H1 (cell line): ENCODE data around the gene PTPRF. TPM values are rescaled to one million over a fixed set of nuclear protein-coding genes. Genes with fewer than 3 reads are reported as not detected.

ENCODE experiments used
- CTCF ChIA-PET: fragments of 300-600 bp; sonication (Branson Sonifier 250); formaldehyde crosslinking; loops from one replicate; lab custom pipeline; 2021; ENCODE audit not compliant: partially characterized antibody; lab: Charles Lee
- POLR2A ChIA-PET: fragments of 300-600 bp; sonication (Branson Sonifier 250); formaldehyde crosslinking; loops from one replicate; lab custom pipeline; 2021; ENCODE audit warnings: inconsistent platforms; ENCODE audit not compliant: partially characterized antibody; lab: Charles Lee
- DNase-seq, 2 experiments: peaks; one replicate each; pipeline versions ENCODE4 v3.0.0 to v3.0.0-alpha.2; 2010 to 2022; ENCODE audit warnings: low spot score in 2 of 2, low read depth in 1 of 2, mixed read lengths in 1 of 2
- FAIRE-seq: peaks from 2 replicates; lab custom pipeline; 2011; peaks lifted over from hg19 to GRCh38; lab: Jason Lieb, UNC
- H2AFZ ChIP-seq: 2 replicates; pipeline ENCODE4 v1.8.1; 2012; ENCODE audit warnings: low read length, inconsistent platforms
- H2AK5ac ChIP-seq: 2 replicates; pipeline ENCODE4 v1.6.1; 2013; ENCODE audit warnings: low read depth, low read length
- H2BK120ac ChIP-seq: replicated peaks from 2 replicates; pipeline ENCODE3; 2013; ENCODE audit warnings: low read depth, low read length, inconsistent platforms
- H2BK12ac ChIP-seq: 2 replicates; pipeline ENCODE4 v1.6.1; 2013; ENCODE audit warnings: low read depth, low read length
- H2BK15ac ChIP-seq: 2 replicates; pipeline ENCODE4 v1.6.1; 2013; ENCODE audit warnings: low read length
- H2BK20ac ChIP-seq: 2 replicates; pipeline ENCODE4 v1.6.1; 2013; ENCODE audit warnings: low read length
- H2BK5ac ChIP-seq: 2 replicates; pipeline ENCODE4 v1.6.1; 2013; ENCODE audit warnings: low read depth, low read length
- H3K14ac ChIP-seq: 2 replicates; pipeline ENCODE4 v1.6.1; 2013; ENCODE audit warnings: inconsistent platforms; ENCODE audit not compliant: insufficient read length
- H3K18ac ChIP-seq: 2 replicates; pipeline ENCODE4 v1.6.1; 2013; ENCODE audit warnings: low read length; ENCODE audit errors: extremely low read depth
- H3K23ac ChIP-seq: 2 replicates; pipeline ENCODE4 v1.6.1; 2013; ENCODE audit warnings: inconsistent platforms; ENCODE audit not compliant: insufficient read length
- H3K23me2 ChIP-seq: 2 replicates; pipeline ENCODE4 v1.6.1; 2013; ENCODE audit warnings: low read depth, low read length
- H3K27ac ChIP-seq: 2 replicates; pipeline ENCODE4 v1.6.1; 2011; ENCODE audit warnings: low read depth, low read length, inconsistent platforms
- H3K27me3 ChIP-seq, 4 experiments: replicated peaks in 1 of 4; 1 replicate in 1 of 4; 2 replicates in 3 of 4; pipeline versions ENCODE4 v1.6.1 to v1.8.1; 2011 to 2013; ENCODE audit warnings: low read length in 3 of 4, mild to moderate bottlenecking in 3 of 4, inconsistent platforms in 2 of 4, mixed read lengths in 2 of 4, moderate library complexity in 1 of 4; ENCODE audit not compliant: control insufficient read depth in 3 of 4, insufficient read depth in 3 of 4; ENCODE audit errors: extremely low read depth in 1 of 4
- H3K36me3 ChIP-seq, 4 experiments: 2 replicates each; pipeline versions ENCODE4 v1.6.1 to v1.8.1; 2011 to 2013; ENCODE audit warnings: mild to moderate bottlenecking in 4 of 4, low read length in 3 of 4, moderate library complexity in 2 of 4, control low read depth in 1 of 4, inconsistent platforms in 1 of 4; ENCODE audit not compliant: insufficient read depth in 4 of 4, control insufficient read depth in 2 of 4
- H3K4ac ChIP-seq: replicated peaks from 2 replicates; pipeline ENCODE3; 2013; ENCODE audit warnings: low read length, low read depth, mixed read lengths, inconsistent platforms; ENCODE audit not compliant: insufficient read length
- H3K4me1 ChIP-seq, 4 experiments: replicated peaks in 1 of 4; 1 replicate in 1 of 4; 2 replicates in 3 of 4; pipeline versions ENCODE4 v1.6.1 to v1.8.1; 2011 to 2013; ENCODE audit warnings: low read length in 3 of 4, inconsistent platforms in 2 of 4, mixed read lengths in 1 of 4; ENCODE audit not compliant: insufficient read depth in 4 of 4, control insufficient read depth in 3 of 4
- H3K4me2 ChIP-seq, 2 experiments: 2 replicates each; pipeline versions ENCODE4 v1.6.1 to v1.8.1; 2011 to 2013; ENCODE audit warnings: low read depth in 2 of 2, low read length in 2 of 2, control low read depth in 1 of 2, inconsistent platforms in 1 of 2, mild to moderate bottlenecking in 1 of 2; ENCODE audit not compliant: insufficient read depth in 1 of 2
- H3K4me3 ChIP-seq, 4 experiments: fragments of 200-600, 300-600 bp in 1 of 4; sonication (generic), shearing (Covaris generic), sonication (Bioruptor Twin) in 1 of 4; 2 replicates each; pipeline versions ENCODE4 v1.5.1 to v1.8.1; 2011 to 2016; ENCODE audit warnings: low read length in 4 of 4, low read depth in 3 of 4, control low read depth in 2 of 4, inconsistent platforms in 2 of 4, mild to moderate bottlenecking in 2 of 4, mixed read lengths in 1 of 4, moderate library complexity in 1 of 4; ENCODE audit not compliant: insufficient read depth in 2 of 4; ENCODE audit errors: extremely low read depth in 1 of 4
- H3K56ac ChIP-seq: replicated peaks from 2 replicates; pipeline ENCODE3; 2013; ENCODE audit warnings: low read depth, mild to moderate bottlenecking, mixed read lengths, low read length, inconsistent platforms; ENCODE audit not compliant: insufficient read length
- H3K79me1 ChIP-seq: 2 replicates; pipeline ENCODE4 v1.6.1; 2013; ENCODE audit warnings: low read depth, low read length, control low read depth
- H3K79me2 ChIP-seq, 2 experiments: 2 replicates each; pipeline versions ENCODE4 v1.6.1 to v1.8.1; 2012 to 2013; ENCODE audit warnings: low read length in 2 of 2, mild to moderate bottlenecking in 2 of 2, inconsistent platforms in 1 of 2; ENCODE audit not compliant: insufficient read depth in 2 of 2, control insufficient read depth in 1 of 2
- H3K9ac ChIP-seq, 4 experiments: replicated peaks in 1 of 4; 1 replicate in 1 of 4; 2 replicates in 3 of 4; pipeline versions ENCODE4 v1.6.1 to v1.8.1; 2011 to 2013; ENCODE audit warnings: low read depth in 3 of 4, low read length in 3 of 4, control low read depth in 2 of 4, mild to moderate bottlenecking in 2 of 4, moderate library complexity in 2 of 4, inconsistent platforms in 1 of 4; ENCODE audit errors: extremely low read depth in 1 of 4
- H3K9me3 ChIP-seq, 2 experiments: 2 replicates each; pipeline versions ENCODE4 v1.6.1 to v1.8.1; 2012 to 2013; ENCODE audit warnings: mild to moderate bottlenecking in 2 of 2, moderate library complexity in 2 of 2, control low read depth in 1 of 2, inconsistent platforms in 1 of 2, low read depth in 1 of 2, low read length in 1 of 2, mixed read lengths in 1 of 2; ENCODE audit not compliant: insufficient read depth in 2 of 2
- H4K20me1 ChIP-seq, 2 experiments: replicated peaks in 1 of 2; 2 replicates each; pipeline versions ENCODE3 to v1.8.1; 2011 to 2013; ENCODE audit warnings: inconsistent platforms in 2 of 2, low read length in 2 of 2, mild to moderate bottlenecking in 1 of 2; ENCODE audit not compliant: insufficient read depth in 2 of 2, control insufficient read depth in 1 of 2
- H4K5ac ChIP-seq: 2 replicates; pipeline ENCODE4 v1.6.1; 2013; ENCODE audit warnings: low read length, low read depth, mixed read lengths, inconsistent platforms; ENCODE audit not compliant: insufficient read length
- H4K8ac ChIP-seq: 2 replicates; pipeline ENCODE4 v1.8.0; 2013; ENCODE audit warnings: mild to moderate bottlenecking, moderate library complexity, low read length, inconsistent platforms; ENCODE audit not compliant: insufficient read depth; ENCODE audit errors: extremely low read depth
- H4K91ac ChIP-seq: replicated peaks from 2 replicates; pipeline ENCODE3; 2013; ENCODE audit warnings: low read length, mixed read lengths, inconsistent platforms; ENCODE audit not compliant: insufficient read length
- ATF2 ChIP-seq: IDR thresholded peaks from 2 replicates; pipeline ENCODE4 v1.6.1; 2012; ENCODE audit warnings: low read length, inconsistent platforms
- CREB1 ChIP-seq: IDR thresholded peaks from 2 replicates; pipeline ENCODE4 v1.6.1; 2012; ENCODE audit warnings: inconsistent platforms
- HDAC2 ChIP-seq, 2 experiments: fragments of 300-600 bp in 1 of 2; sonication (generic) in 1 of 2; IDR thresholded peaks; 2 replicates each; pipeline ENCODE4 v1.6.1; 2011 to 2012; ENCODE audit warnings: low read depth in 2 of 2, low read length in 2 of 2, mild to moderate bottlenecking in 2 of 2, moderate library complexity in 2 of 2, borderline replicate concordance in 1 of 2, inconsistent platforms in 1 of 2
- HDAC6 ChIP-seq: IDR thresholded peaks from one replicate; pipeline ENCODE4 v1.7.1; 2012; ENCODE audit warnings: low read depth, mild to moderate bottlenecking, inconsistent platforms, low read length, moderate library complexity
- KDM1A ChIP-seq: fragments of 200-600, 300-600 bp; sonication (generic); IDR thresholded peaks from 2 replicates; pipeline ENCODE4 v1.7.1; 2016; ENCODE audit warnings: mild to moderate bottlenecking, low read length, borderline replicate concordance
- KDM4A ChIP-seq: IDR thresholded peaks from one replicate; pipeline ENCODE4 v1.7.1; 2012; ENCODE audit warnings: low read depth, mild to moderate bottlenecking, moderate library complexity, low read length, inconsistent platforms; ENCODE audit not compliant: severe bottlenecking
- KDM5A ChIP-seq: fragments of 200-600 bp; IDR thresholded peaks from 2 replicates; pipeline ENCODE4 v1.7.1; 2012; ENCODE audit warnings: mild to moderate bottlenecking, low read length, inconsistent platforms, mixed read lengths
- RNF2 ChIP-seq: fragments of 200-900, 300-1000 bp; sonication (generic); IDR thresholded peaks from 2 replicates; pipeline ENCODE4 v1.7.1; 2016; ENCODE audit warnings: borderline replicate concordance, low read depth, mild to moderate bottlenecking, antibody characterized with exemption, low read length; ENCODE audit not compliant: poor library complexity, severe bottlenecking; ENCODE audit errors: missing control alignments
- SIX5 ChIP-seq: IDR thresholded peaks from 2 replicates; pipeline ENCODE4 v1.6.1; 2011; ENCODE audit warnings: mild to moderate bottlenecking, low read depth, low read length
- TAF1 ChIP-seq: IDR thresholded peaks from 2 replicates; pipeline ENCODE4 v1.6.1; 2011; ENCODE audit warnings: mild to moderate bottlenecking, low read depth, low read length
- WGBS, 2 experiments: shearing (Covaris generic) in 1 of 2; methylation state at CpG; one replicate each; pipeline versions ENCODE4 v1.1.6 to v1.1.7; 2013 to 2015; ENCODE audit warnings: low lambda C conversion rate in 2 of 2, mixed read lengths in 2 of 2, inconsistent platforms in 1 of 2, low coverage in 1 of 2, missing lambda C conversion rate in 1 of 2; ENCODE audit not compliant: insufficient replicate concordance in 2 of 2, insufficient coverage in 1 of 2, insufficient read length in 1 of 2; ENCODE audit errors: extremely low coverage in 1 of 2, missing lambda C conversion rate in 1 of 2; 5-methylcytosine and 5-hydroxymethylcytosine counted together
- polyA plus RNA-seq, 7 experiments: library from polyadenylated mRNA; depleted of rRNA in 3 of 7; stranded (reverse) in 5 of 7; unstranded in 2 of 7; fragments of >200 nt in 5 of 7; fragments of 200-250 nt in 2 of 7; gene quantifications; 1 replicate in 5 of 7; 2 replicates in 1 of 7; 4 replicates in 1 of 7; pipeline versions ENCODE4 v1.2.1 to v1.2.3, GENCODE V29; 2011 to 2013; ENCODE audit warnings: missing spikeins in 2 of 7, mixed read lengths in 2 of 7
- total RNA-seq: library from RNA; stranded (reverse); fragmentation: NEBNext Ultra II Directional; extraction: Animal tissue kit (Norgen Biotek cat#: 25700); gene quantifications from 2 replicates; pipeline ENCODE4 v1.2.1, GENCODE V29; 2021

The PTPRF gene
- total and polyA plus RNA-seq, 2 of the 8 experiments (the other 6 are each of a cell fraction or from before 2014, with no cell fraction given) = 136 to 231 TPM

- Histone ChIP-seq H3K27ac (no peak overlapping the region), H3K9ac (no peak overlapping the region), H2BK20ac (no peak overlapping the region), H2AK5ac (no peak overlapping the region), H2BK5ac (no peak overlapping the region), H3K56ac (no peak overlapping the region), H4K91ac (no peak overlapping the region), H3K23ac (no peak overlapping the region), H4K20me1 (peaks cover 0 to 11% of the 10 kb centered on the region in 2 experiments), H3K36me3 (peaks cover 29 to 55% (median 49%) of the 10 kb centered on the region in 4 experiments), H4K5ac (no peak overlapping the region), H2AFZ (no peak overlapping the region), H2BK120ac (no peak overlapping the region), H3K4me2 (no peak overlapping the region), H3K27me3 (no peaks in the 10 kb centered on the region), H4K8ac (no peak overlapping the region), H3K4me1 (no peaks in the 10 kb centered on the region), H3K79me2 (no peaks in the 10 kb centered on the region), H3K23me2 (no peaks in the 10 kb centered on the region), H3K4me3 (no peak overlapping the region), H3K79me1 (no peaks in the 10 kb centered on the region), H3K4ac (no peak overlapping the region), H3K18ac (no peak overlapping the region), H3K14ac (no peak overlapping the region), H2BK15ac (no peak overlapping the region), H2BK12ac (no peak overlapping the region), H3K9me3 (no peaks in the 10 kb centered on the region)
- POLR2A ChIA-PET = no interaction called here
- CTCF ChIA-PET = interaction anchor here (1.0 kb wide), 2 partner anchors 10 to 81 kb away, joined by 3 to 4 read pairs; no protein-coding TSS in a partner anchor
- TF ChIP-seq TAF1 (no peak), SIX5 (no peak), KDM4A (no peak), RNF2 (no peak), CREB1 (no peak), HDAC6 (no peak), KDM5A (no peak), ATF2 (no peak), HDAC2 (IDR thresholded peaks at IDR 0.05; ENCODE audit: borderline replicate concordance in 1 of 2, low read depth in 2 of 2, low read length in 2 of 2) (no peak), KDM1A (no peak)
- no peak for FAIRE-seq
- DNase-seq = no peak
- 95% methylated on average over 5 of the region's 5 CpGs; no CpG with 5 or more reads in 1 of the 2 experiments for WGBS, 2 experiments
These were observed 79.7 kb downstream of the PTPRF start for GRCh38 chr1:43610339-43610738.
